HG03378 (cell line): Measurements from ENCODE around the gene DHCR7.

Experiments
- ATAC-seq: cut with Tn5 transposase; IDR thresholded peaks from one replicate; pipeline ENCODE4 v1.9.1; 2021; ENCODE audit warnings: mild to moderate bottlenecking, moderate library complexity; ENCODE audit not compliant: unreplicated experiment

DHCR7 gene

GRCh38 chr11:71459076-71459766 lies 11.0 kb upstream of the DHCR7 start:
- ATAC-seq, result no peak

GRCh38 chr11:71458146-71459070 lies 10.2 kb upstream of the DHCR7 start:
- ATAC-seq, result no peak

- ATAC-seq, result no peak
Measured at GRCh38 chr11:71456831-71457230, 8.6 kb upstream of the DHCR7 start.

- ATAC-seq, result no peak
Measured at GRCh38 chr11:71456294-71456693, 8.1 kb upstream of the DHCR7 start.

GRCh38 chr11:71454470-71455113 lies 6.4 kb upstream of the DHCR7 start:
- ATAC-seq, result no peak

- ATAC-seq, result no peak
Measured at GRCh38 chr11:71453918-71454304, 5.7 kb upstream of the DHCR7 start.

GRCh38 chr11:71453037-71453917 lies 5.1 kb upstream of the DHCR7 start, which contains the start of gene NADSYN1:
NADSYN1 (plus strand) TSS chr11:71453203; CDS start chr11:71453297, 94 bp downstream.
- no peak for ATAC-seq

GRCh38 chr11:71452199-71453036 lies 4.2 kb upstream of the DHCR7 start:
- no peak for ATAC-seq

- no peak for ATAC-seq
Measured at GRCh38 chr11:71451596-71452198, 3.5 kb upstream of the DHCR7 start.

GRCh38 chr11:71450939-71451338 lies 2.7 kb upstream of the DHCR7 start:
- ATAC-seq, result no peak

- ATAC-seq, result no peak
Measured at GRCh38 chr11:71450507-71450906, 2.3 kb upstream of the DHCR7 start.

GRCh38 chr11:71449596-71449995 lies 1.4 kb upstream of the DHCR7 start:
- ATAC-seq, result no peak

- ATAC-seq, result no peak
Measured at GRCh38 chr11:71447791-71448256, 369 bp downstream of the DHCR7 start.

GRCh38 chr11:71446942-71447688 lies 1.1 kb downstream of the DHCR7 start:
- ATAC-seq, result no peak

GRCh38 chr11:71446150-71446549 lies 2.0 kb downstream of the DHCR7 start:
- no peak for ATAC-seq

- ATAC-seq, result no peak
Measured at GRCh38 chr11:71444811-71445210, 3.4 kb downstream of the DHCR7 start.

GRCh38 chr11:71443736-71444445 lies 4.3 kb downstream of the DHCR7 start:
- no peak for ATAC-seq

- no peak for ATAC-seq
Measured at GRCh38 chr11:71442880-71443279, 5.3 kb downstream of the DHCR7 start.
